Kidney (tissue), 14 donors: ENCODE results near the gene TAB2. TPM values are rescaled to one million over a fixed set of nuclear protein-coding genes. Genes with fewer than 3 reads are reported as not detected.

Source experiments
- DNase-seq, 5 donors: peaks; one replicate each; pipeline ENCODE4 v3.0.0-alpha.2; 2013 to 2020
- FAIRE-seq: peaks from 2 replicates; lab custom pipeline; 2012; peaks lifted over from hg19 to GRCh38; lab: Jason Lieb, UNC
- H3K27ac ChIP-seq, 2 donors: one replicate each; pipeline ENCODE4 v1.7.0; 2013; ENCODE audit warnings: low read depth in 2 of 2, low read length in 2 of 2, inconsistent platforms in 1 of 2
- H3K27me3 ChIP-seq: one replicate; pipeline ENCODE4 v1.7.1; 2013; ENCODE audit warnings: low read length, inconsistent platforms; ENCODE audit not compliant: control insufficient read depth, insufficient read depth
- H3K36me3 ChIP-seq, 3 donors: one replicate each; pipeline versions ENCODE4 v1.7.0 to v1.7.1; 2013; ENCODE audit warnings: low read length in 3 of 3, control low read depth in 1 of 3, inconsistent platforms in 1 of 3; ENCODE audit not compliant: insufficient read depth in 3 of 3, control insufficient read depth in 2 of 3
- H3K4me1 ChIP-seq, 3 donors: one replicate each; pipeline versions ENCODE4 v1.7.0 to v1.7.1; 2013; ENCODE audit warnings: low read length in 3 of 3, inconsistent platforms in 1 of 3, low read depth in 1 of 3; ENCODE audit not compliant: control insufficient read depth in 2 of 3, insufficient read depth in 2 of 3
- H3K4me3 ChIP-seq, 3 donors: one replicate each; pipeline versions ENCODE4 v1.7.0 to v1.8.1; 2013; ENCODE audit warnings: low read length in 3 of 3, control low read depth in 1 of 3, inconsistent platforms in 1 of 3
- H3K9ac ChIP-seq, 3 donors: one replicate each; pipeline versions ENCODE4 v1.7.0 to v1.7.1; 2013; ENCODE audit warnings: low read length in 3 of 3, control low read depth in 1 of 3, inconsistent platforms in 1 of 3
- H3K9me3 ChIP-seq, 3 donors: one replicate each; pipeline versions ENCODE4 v1.7.0 to v1.7.1; 2013; ENCODE audit warnings: low read length in 3 of 3, control low read depth in 1 of 3, inconsistent platforms in 1 of 3; ENCODE audit not compliant: control insufficient read depth in 2 of 3, insufficient read depth in 1 of 3
- CTCF ChIP-seq: IDR thresholded peaks from 3 replicates; pipeline ENCODE4 v1.5.1; 2012; ENCODE audit warnings: mild to moderate bottlenecking, moderate library complexity, borderline replicate concordance; ENCODE audit not compliant: insufficient read depth; ENCODE audit errors: extremely low read depth
- intact Hi-C: fragments of 100-400 bp; cut with DNase I; formaldehyde crosslinking; loops from one replicate; pipeline ENCODE4 v1.11.1; 2022
- polyA plus RNA-seq: library from polyadenylated mRNA; stranded (reverse); fragments of 350-450 nt; fragmentation: Illumina TruSeq; extraction: RNeasy Lipid Tissue Mini Kit (QIAGEN cat#74804); gene quantifications from one replicate; pipeline ENCODE4 v1.2.3, GENCODE V29; 2014; ENCODE audit warnings: low read depth, low replicate concordance; ENCODE audit not compliant: insufficient read depth
- total RNA-seq: library from RNA; stranded (reverse); fragmentation: NEBNext Ultra II Directional; extraction: Animal tissue kit (Norgen Biotek cat#: 25700); gene quantifications from one replicate; pipeline ENCODE4 v1.2.1, GENCODE V29; 2021
- donor health status: control.
- donor health status: control.
- donor health status: control.
- donor health status: control.
- donor health status: control.
- donor health status: DM: yes; HTN: yes; CAD: no.
- donor health status: Normal renal cell carcinoma (clear cell type).

TAB2 gene
- total and polyA plus RNA-seq, 2 donors from 2014 or later: 23.2 to 50.1 TPM

- H3K4me1 ChIP-seq: no peaks in the 10 kb centered on the region
- peaks cover 7 to 21% (median 19%) of the 10 kb centered on the region in 3 donors for H3K36me3 ChIP-seq
- intact Hi-C loops: no loop called here
- no peaks in the 10 kb centered on the region for H3K9me3 ChIP-seq
- DNase-seq (no peak), FAIRE-seq (no peak)
- no peak overlapping the region for H3K9ac ChIP-seq
- H3K4me3 ChIP-seq: no peak overlapping the region
- no peak overlapping the region for H3K27ac ChIP-seq
- H3K27me3 ChIP-seq: no peaks in the 10 kb centered on the region
- TF ChIP-seq CTCF: no peak
Observed at GRCh38 chr6:149379977-149380376, 62.5 kb downstream of the TAB2 start.

GRCh38 chr6:149380523-149380922 is 63.0 kb downstream of the TAB2 start:
- Histone ChIP-seq H3K9me3 (no peaks in the 10 kb centered on the region), H3K27me3 (no peaks in the 10 kb centered on the region), H3K4me1 (no peaks in the 10 kb centered on the region), H3K36me3 (peaks cover 7 to 21% (median 19%) of the 10 kb centered on the region in 3 donors), H3K27ac (no peak overlapping the region), H3K9ac (no peak overlapping the region), H3K4me3 (no peak overlapping the region)
- DNase-seq (no peak), FAIRE-seq (no peak)
- TF ChIP-seq CTCF: no peak
- intact Hi-C loops: no loop called here

- TF ChIP-seq CTCF: no peak
- no peak for DNase-seq
- intact Hi-C loops: no loop called here
Observed at GRCh38 chr6:149383371-149383770, 65.9 kb downstream of the TAB2 start.

GRCh38 chr6:149384464-149384863 is 67.0 kb downstream of the TAB2 start:
- no peak for FAIRE-seq
- Histone ChIP-seq H3K4me3 (no peak overlapping the region), H3K9ac (no peak overlapping the region), H3K27ac (no peak overlapping the region), H3K36me3 (peaks cover 2 to 4% (median 4%) of the 10 kb centered on the region in 3 donors), H3K4me1 (no peaks in the 10 kb centered on the region), H3K9me3 (no peaks in the 10 kb centered on the region), H3K27me3 (no peaks in the 10 kb centered on the region)
- TF ChIP-seq CTCF: no peak
- no peak for DNase-seq
- intact Hi-C loops: no loop called here

More at GRCh38 chr6:149383371-149383770, 65.9 kb downstream of the TAB2 start:
- Histone ChIP-seq H3K36me3 (peaks cover 4 to 15% (median 14%) of the 10 kb centered on the region in 3 donors), H3K4me3 (no peak overlapping the region), H3K4me1 (no peaks in the 10 kb centered on the region), H3K9me3 (no peaks in the 10 kb centered on the region), H3K27ac (no peak overlapping the region), H3K27me3 (no peaks in the 10 kb centered on the region), H3K9ac (no peak overlapping the region)
- FAIRE-seq: no peak
